GM13977 (cell line): Measurements from ENCODE around the gene DSC2.

ENCODE experiments used
- DNase-seq: peaks from one replicate; pipeline ENCODE4 v3.0.0; 2012; ENCODE audit warnings: low spot score
- CTCF ChIP-seq: IDR thresholded peaks from 2 replicates; pipeline ENCODE4 v1.5.1; 2012; ENCODE audit warnings: mild to moderate bottlenecking, control low read depth; ENCODE audit not compliant: insufficient read depth; ENCODE audit errors: extremely low read depth, missing control alignments
- in situ Hi-C: fragments of 300-500 bp; cut with MboI; formaldehyde crosslinking; loops from one replicate; pipeline ENCODE4 v1.12.0; 2022; ENCODE audit warnings: low sequenced_read_pairs, low pct_unique_long_range_greater_than_20kb, mixed read lengths, inconsistent platforms; ENCODE audit not compliant: unreplicated experiment

DSC2 gene

GRCh38 chr18:31058897-31059296 lies 43.3 kb downstream of the DSC2 start:
- in situ Hi-C loops = no loop called here

GRCh38 chr18:31057917-31058316 lies 44.3 kb downstream of the DSC2 start:
- no peak for DNase-seq
- in situ Hi-C loops = no loop called here
- no peak for TF ChIP-seq CTCF

More at GRCh38 chr18:31058897-31059296, 43.3 kb downstream of the DSC2 start:
- DNase-seq = no peak
- TF ChIP-seq CTCF = no peak

- TF ChIP-seq CTCF = no peak
- DNase-seq = no peak
- in situ Hi-C loops = no loop called here
These were observed 45.2 kb downstream of the DSC2 start for GRCh38 chr18:31057051-31057450.

- TF ChIP-seq CTCF = no peak
- DNase-seq = no peak
- in situ Hi-C loops = no loop called here
These were observed 45.9 kb downstream of the DSC2 start for GRCh38 chr18:31056296-31056695.

- no peak for DNase-seq
- no peak for TF ChIP-seq CTCF
- in situ Hi-C loops = no loop called here
These were observed 51.6 kb downstream of the DSC2 start for GRCh38 chr18:31050635-31051034.

GRCh38 chr18:31049189-31049588 lies 53.0 kb downstream of the DSC2 start:
- no peak for DNase-seq
- no peak for TF ChIP-seq CTCF
- in situ Hi-C loops = no loop called here

GRCh38 chr18:31048216-31048615 lies 54.0 kb downstream of the DSC2 start:
- DNase-seq = no peak
- in situ Hi-C loops = no loop called here
- no peak for TF ChIP-seq CTCF
